SIG-M5 treated with dmso at 0.1 percent for 504 hours (cell line): ENCODE results near the gene DLG1.
"Not testable (repeated sequence)": the region's sequence is repeated elsewhere in the genome, so short reads cannot be mapped to it uniquely, and the experiment has no call there.

Experiments
- DNase-seq: peaks from one replicate; lab custom pipeline; 2025; ENCODE audit not compliant: unreplicated experiment; lab: John Stamatoyannopoulos, UW

Gene DLG1

DNA sequence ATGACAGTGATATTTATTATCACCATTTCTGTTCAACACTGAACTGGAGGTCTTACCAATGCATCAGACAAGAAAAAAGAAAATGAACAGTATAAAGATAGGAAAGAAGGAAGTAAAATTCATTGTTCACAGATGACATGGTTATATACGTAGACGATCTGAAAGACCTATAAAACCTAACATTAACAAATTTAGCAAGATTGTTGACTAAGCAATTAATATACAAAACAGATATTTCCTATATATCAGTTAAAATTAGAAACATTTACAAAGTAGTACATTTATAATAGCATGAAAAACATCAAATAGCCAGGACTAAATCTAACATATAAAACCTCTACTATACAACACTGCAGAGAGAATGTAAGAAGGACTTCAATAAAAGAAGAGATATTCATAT, 176.0 kb downstream of the DLG1 start:
- DNase-seq = no peak

DNA sequence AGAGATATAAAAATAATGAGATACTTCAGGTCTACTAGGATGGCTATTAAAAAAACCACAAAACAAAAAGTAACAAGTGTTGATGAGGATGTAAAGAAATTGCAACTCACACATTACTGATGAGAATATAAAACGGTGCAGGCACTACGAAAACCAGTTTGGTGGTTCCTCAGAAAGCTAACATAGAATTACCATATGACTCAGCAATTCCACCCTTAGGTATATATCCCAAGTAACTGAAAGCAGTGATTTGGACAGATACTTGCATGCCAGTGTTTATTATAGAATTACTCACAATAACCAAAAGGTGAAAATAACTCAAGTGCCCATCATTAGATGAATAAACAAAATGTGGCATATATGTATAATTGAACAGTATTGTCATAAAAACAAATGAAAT, 181.3 kb downstream of the DLG1 start:
- peak; percentile 46 for DNase-seq

DNA sequence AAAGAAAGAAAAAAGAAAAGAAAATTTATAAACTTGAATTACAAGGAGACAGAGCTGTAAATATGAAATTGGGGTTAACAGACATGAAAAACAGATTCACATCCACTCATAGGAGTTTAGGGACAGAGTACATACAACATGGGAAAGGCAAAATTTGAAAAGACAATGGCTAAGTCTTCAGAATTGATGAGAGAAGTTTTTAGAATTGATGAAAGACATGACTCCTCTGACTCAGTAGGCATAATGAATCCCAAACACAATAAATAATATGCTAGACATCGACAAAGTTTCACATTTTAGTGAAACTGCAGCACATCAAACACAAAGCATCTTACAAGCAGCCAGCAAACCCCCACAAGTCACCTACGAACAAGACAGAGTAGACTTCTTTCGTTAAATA, 184.4 kb downstream of the DLG1 start:
- no peak for DNase-seq

- DNase-seq = no peak
Measured at GRCh38 chr3:197111685-197112084, 186.7 kb downstream of the DLG1 start.

DNA sequence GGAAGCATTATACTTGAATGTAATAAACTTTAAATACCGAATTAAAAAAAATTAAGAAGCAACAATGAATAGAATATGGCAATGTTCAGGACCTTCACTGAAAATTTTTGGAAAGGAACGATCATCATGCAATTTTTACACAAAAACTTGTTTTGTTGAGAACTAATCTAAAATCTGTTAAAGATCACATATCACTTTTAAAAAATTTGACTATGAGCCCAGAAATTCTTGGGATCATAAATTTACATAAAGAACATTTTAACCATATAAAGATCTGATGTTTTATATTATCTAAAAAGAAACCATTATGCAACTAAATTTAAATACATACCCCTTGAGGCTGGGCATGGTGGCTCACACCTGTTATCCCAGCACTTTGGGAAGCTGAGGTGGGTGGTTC, 192.6 kb downstream of the DLG1 start:
- no peak for DNase-seq

GRCh38 chr3:197104738-197105137, 193.7 kb downstream of the DLG1 start:
- no peak for DNase-seq

- DNase-seq = no peak
Measured at GRCh38 chr3:197103766-197104165, 194.6 kb downstream of the DLG1 start.

DNA sequence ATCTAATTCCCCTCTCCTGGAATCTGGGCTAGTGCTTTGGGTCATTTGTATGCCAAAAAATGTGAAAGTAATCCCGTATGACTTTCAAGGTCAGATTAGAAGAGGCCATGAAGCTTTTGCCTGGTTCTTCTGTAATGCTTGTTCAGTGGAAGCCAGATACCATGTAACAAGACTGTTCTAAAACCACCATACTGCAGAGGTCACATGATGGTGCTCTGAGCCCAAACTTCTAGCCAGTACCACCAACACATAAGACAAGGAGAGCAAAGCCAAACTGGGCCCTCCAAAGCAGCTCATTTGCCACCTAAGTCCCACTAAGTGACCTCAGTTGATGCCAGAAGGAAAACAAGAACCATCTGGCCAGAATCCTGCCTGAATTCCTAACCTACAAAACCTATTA, 204.5 kb downstream of the DLG1 start:
- DNase-seq = no peak

- DNase-seq = peak; percentile 27
Measured at GRCh38 chr3:197088370-197088769, 210.0 kb downstream of the DLG1 start.

GRCh38 chr3:197085137-197085536, 213.3 kb downstream of the DLG1 start:
- DNase-seq = no peak

- peak; percentile 42 for DNase-seq
Measured at GRCh38 chr3:197083486-197083885, 214.9 kb downstream of the DLG1 start.

- DNase-seq = no peak
Measured at GRCh38 chr3:197082871-197083270, 215.5 kb downstream of the DLG1 start.

DNA sequence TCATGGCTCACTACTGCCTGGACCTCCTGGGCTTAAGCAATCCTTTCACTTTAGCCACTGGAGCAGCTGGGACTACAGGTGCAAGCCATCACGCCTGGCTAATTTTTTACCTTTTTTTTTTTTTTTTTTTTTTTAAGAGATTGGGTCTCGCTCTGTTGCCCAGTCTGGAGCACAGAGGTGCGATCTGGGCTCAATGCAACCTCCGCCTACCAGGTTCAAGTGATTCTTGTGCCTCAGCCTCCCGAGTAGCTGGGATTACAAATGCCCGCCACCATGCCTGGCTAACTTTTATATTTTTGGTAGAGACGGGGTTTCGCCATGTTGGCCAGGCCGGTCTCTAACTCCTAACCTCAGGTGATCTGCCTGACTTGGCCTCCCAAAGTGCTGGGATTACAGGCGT, 218.1 kb downstream of the DLG1 start:
- no peak for DNase-seq

DNA sequence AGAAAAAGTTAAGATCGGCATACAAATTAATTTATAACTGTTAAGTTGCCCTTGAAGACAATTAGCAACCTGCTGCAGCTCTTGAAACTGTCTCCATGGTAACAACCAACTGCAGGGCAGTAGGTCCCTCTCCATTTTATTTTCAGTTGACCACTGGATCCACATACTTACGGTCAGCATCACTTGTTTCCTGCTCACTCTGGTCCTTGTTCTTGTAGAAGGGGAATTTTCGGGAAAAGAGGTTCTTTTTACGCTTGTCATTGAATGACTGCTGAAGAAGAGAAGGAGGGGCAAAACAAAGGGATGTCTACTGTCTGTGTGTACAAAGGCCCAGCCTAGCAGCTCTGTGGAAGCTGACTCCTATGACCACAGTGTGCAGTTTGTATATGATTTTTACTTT, 222.0 kb downstream of the DLG1 start:
- DNase-seq = no peak

- DNase-seq = no peak
Measured at GRCh38 chr3:197068077-197068476, 230.3 kb downstream of the DLG1 start.

- no peak for DNase-seq
Measured at GRCh38 chr3:197064771-197065170, 233.6 kb downstream of the DLG1 start.

DNA sequence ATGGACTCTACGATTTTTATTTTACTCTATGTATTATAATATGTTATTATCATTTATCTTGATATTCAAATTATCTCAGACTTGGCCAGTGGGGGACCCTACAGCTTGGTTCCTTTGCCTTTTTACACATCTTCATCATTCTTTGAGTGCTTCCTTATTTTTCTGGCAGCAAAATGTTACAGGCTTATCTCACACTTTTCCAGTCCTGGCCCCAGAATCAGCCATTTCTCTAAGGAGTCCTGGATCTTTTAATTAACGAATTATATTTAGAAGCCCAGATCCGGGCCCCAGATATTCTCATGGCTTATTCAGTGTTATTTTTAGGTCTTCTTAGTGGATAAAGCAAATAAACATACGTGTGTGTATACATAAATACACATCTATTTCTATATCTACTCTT, 236.0 kb downstream of the DLG1 start:
- DNase-seq = no peak

GRCh38 chr3:197051637-197052036, 246.8 kb downstream of the DLG1 start:
- not testable (repeated sequence) for DNase-seq

- no peak for DNase-seq
Measured at GRCh38 chr3:197050511-197050910, 247.9 kb downstream of the DLG1 start.

- no peak for DNase-seq
Measured at GRCh38 chr3:197042539-197042938, 255.9 kb downstream of the DLG1 start.

DNA sequence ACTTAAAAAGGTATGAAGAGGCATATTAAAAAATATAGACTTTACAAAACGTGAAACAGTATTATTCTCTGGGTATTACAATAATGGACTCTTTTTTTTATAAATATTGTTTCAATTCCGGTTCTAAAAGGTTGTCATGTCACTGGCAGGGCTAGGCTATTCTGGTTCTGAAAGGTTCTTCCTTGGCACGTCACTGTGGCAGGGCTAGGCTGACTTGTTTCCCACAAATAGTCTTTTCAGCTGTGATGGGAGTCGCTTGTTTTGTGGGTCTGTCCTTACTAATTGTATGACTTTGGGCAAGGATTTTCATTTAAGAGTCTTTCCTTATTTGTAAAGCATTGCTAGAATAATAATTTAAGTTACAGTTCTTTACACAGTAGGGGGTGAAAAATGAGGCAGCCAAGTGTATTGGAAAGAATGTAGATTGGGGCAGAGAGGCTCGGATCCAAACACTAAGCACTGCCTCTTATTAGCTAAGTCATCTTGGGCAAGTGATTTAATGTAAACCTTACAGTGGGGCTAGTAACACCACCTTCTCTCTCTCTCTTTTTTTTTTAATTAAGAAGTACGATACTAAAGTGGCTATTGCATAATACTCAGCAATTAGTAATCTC, 256.4 kb downstream of the DLG1 start:
- DNase-seq = no peak

- no peak for DNase-seq
Measured at GRCh38 chr3:197040658-197041057, 257.8 kb downstream of the DLG1 start.

DNA sequence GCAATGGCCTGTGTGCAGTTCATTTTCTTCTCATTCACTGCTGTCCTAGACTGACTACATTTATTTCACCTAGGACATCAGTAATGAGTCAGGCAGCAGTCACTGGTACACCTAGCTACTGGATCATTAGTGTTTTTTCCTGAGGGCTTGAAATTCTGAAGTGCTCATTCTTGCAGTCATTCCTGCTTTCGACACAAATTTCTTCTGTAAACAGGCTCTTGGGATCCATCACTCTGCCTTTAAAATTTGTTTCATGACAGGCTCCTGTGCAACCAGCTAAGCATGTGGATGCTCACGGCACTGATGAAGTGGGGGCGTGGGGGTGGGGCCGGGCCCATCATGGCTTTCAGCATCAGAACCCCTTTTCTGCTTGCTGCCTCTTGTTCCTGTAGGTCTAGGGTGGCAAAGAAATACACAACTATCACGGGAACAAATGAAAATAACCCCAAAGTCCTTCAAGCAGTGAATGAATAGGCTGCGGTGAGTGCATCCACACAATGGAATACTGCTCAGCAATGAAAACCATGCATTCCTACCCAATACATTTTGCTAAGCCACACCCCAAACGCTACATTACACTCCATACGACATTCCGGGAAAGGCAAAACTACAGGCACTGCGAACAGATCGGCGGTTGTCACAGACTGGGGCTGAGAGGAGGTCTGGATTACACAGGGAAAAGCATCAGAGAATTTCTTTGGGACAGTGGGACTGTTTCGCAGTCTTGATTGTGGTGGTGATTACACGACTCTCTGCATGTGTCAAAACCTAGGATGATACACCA, 259.5 kb downstream of the DLG1 start:
- DNase-seq = no peak
